Spleen (tissue), 11 donors: ENCODE measurements around the gene DNHD1. TPM values are rescaled to one million over a fixed set of nuclear protein-coding genes. Genes with fewer than 3 reads are reported as not detected.

ENCODE experiments used
- DNase-seq: peaks from one replicate; pipeline ENCODE4 v3.0.0-alpha.2; 2020
- H3K27ac ChIP-seq, 8 donors: fragments of 200-600 bp; sonication (generic) in 7 of 8; 1 replicate in 4 of 8; 2 replicates in 4 of 8; pipeline versions ENCODE4 v1.5.0 to v1.8.0; 2016 to 2021; ENCODE audit warnings: inconsistent platforms in 4 of 8, mild to moderate bottlenecking in 4 of 8, moderate library complexity in 1 of 8
- H3K27me3 ChIP-seq, 7 donors: fragments of 200-600 bp; sonication (generic) in 6 of 7; replicated peaks in 1 of 7; 1 replicate in 4 of 7; 2 replicates in 3 of 7; pipeline versions ENCODE4 v1.5.0 to v1.8.0; 2016 to 2021; ENCODE audit warnings: inconsistent platforms in 3 of 7, mild to moderate bottlenecking in 1 of 7
- H3K36me3 ChIP-seq, 6 donors: fragments of 200-600 bp; sonication (generic) in 5 of 6; 1 replicate in 4 of 6; 2 replicates in 2 of 6; pipeline versions ENCODE4 v1.5.0 to v1.8.0; 2016 to 2021; ENCODE audit warnings: inconsistent platforms in 2 of 6
- H3K4me1 ChIP-seq, 6 donors: fragments of 200-600 bp; sonication (generic) in 5 of 6; 1 replicate in 3 of 6; 2 replicates in 3 of 6; pipeline versions ENCODE4 v1.5.0 to v1.8.0; 2016 to 2021; ENCODE audit warnings: inconsistent platforms in 3 of 6
- H3K4me3 ChIP-seq, 8 donors: fragments of 200-600 bp; sonication (generic) in 7 of 8; 1 replicate in 4 of 8; 2 replicates in 4 of 8; pipeline versions ENCODE4 v1.5.0 to v1.8.0; 2016 to 2021; ENCODE audit warnings: inconsistent platforms in 4 of 8, mild to moderate bottlenecking in 4 of 8, moderate library complexity in 2 of 8
- H3K9me3 ChIP-seq, 8 donors: fragments of 200-600 bp; sonication (generic) in 7 of 8; 1 replicate in 4 of 8; 2 replicates in 4 of 8; pipeline versions ENCODE4 v1.5.0 to v1.8.0; 2016 to 2021; ENCODE audit warnings: inconsistent platforms in 4 of 8
- POLR2A ChIP-seq, 3 donors: fragments of 450-650 bp; IDR thresholded peaks; one replicate each; pipeline ENCODE4 v1.5.1; 2017; ENCODE audit warnings: antibody characterized with exemption in 3 of 3, mild to moderate bottlenecking in 1 of 3
- POLR2AphosphoS5 ChIP-seq, 3 donors: sonication (generic); formaldehyde crosslinking; IDR thresholded peaks; one replicate each; pipeline ENCODE4 v1.5.1; 2017; ENCODE audit warnings: antibody characterized with exemption in 3 of 3
- WGBS, 5 donors: extraction: QIAGEN DNeasy Blood & Tissue Kit in 3 of 5; methylation state at CpG; one replicate each; pipeline versions ENCODE4 v1.1.5 to v1.1.7; 2013 to 2018; 5-methylcytosine and 5-hydroxymethylcytosine counted together
- intact Hi-C: fragments of 100-400 bp; cut with DNase I; formaldehyde crosslinking; loops from one replicate; pipeline ENCODE4 v1.15.0; 2023; ENCODE audit warnings: low total_unique reads
- polyA plus RNA-seq, 3 donors: library from polyadenylated mRNA; stranded (reverse); fragments of 200-250 nt; gene quantifications; one replicate each; pipeline ENCODE4 v1.2.1, GENCODE V29; 2013
- total RNA-seq, 7 donors: library from RNA; depleted of rRNA in 3 of 7; stranded (reverse); fragments of >200 nt in 3 of 7; fragmentation: NEBNext Ultra II Directional in 4 of 7; extraction: Animal tissue kit (Norgen Biotek cat#: 25700) in 4 of 7; gene quantifications; one replicate each; pipeline versions ENCODE4 v1.1.0 to v1.2.1, GENCODE V29; 2016 to 2021
- TF ChIP-seq, protein P1 (sequence below), 11 experiments: fragments of 200-600 bp in 7 of 11; fragments of 450-650 bp in 4 of 11; sonication (generic) in 4 of 11; IDR thresholded peaks in 8 of 11; conservative IDR thresholded peaks in 3 of 11; 1 replicate in 7 of 11; 2 replicates in 4 of 11; pipeline versions ENCODE4 v1.4.0 to v1.8.0; 2016 to 2021; ENCODE audit warnings: antibody characterized with exemption in 11 of 11, inconsistent platforms in 4 of 11, mild to moderate bottlenecking in 1 of 11
- donor health status: healthy with polysubstance abuse.
- donor health status: DM: no; HTN: no; CAD: no; lungs with moderate emphysema.
- donor health status: DM: no; HTN: no; CAD: no.
- donor health status: Bipolar disorder and iron deficiency.
- donor health status: healthy.
- donor health status: DM: no; HTN: no; CAD: no.
- donor health status: DM: yes; HTN: yes; CAD: no.

Gene DNHD1
- total and polyA plus RNA-seq, 10 donors, result 6.0 to 40.7 (median 25.8) TPM

DNA sequence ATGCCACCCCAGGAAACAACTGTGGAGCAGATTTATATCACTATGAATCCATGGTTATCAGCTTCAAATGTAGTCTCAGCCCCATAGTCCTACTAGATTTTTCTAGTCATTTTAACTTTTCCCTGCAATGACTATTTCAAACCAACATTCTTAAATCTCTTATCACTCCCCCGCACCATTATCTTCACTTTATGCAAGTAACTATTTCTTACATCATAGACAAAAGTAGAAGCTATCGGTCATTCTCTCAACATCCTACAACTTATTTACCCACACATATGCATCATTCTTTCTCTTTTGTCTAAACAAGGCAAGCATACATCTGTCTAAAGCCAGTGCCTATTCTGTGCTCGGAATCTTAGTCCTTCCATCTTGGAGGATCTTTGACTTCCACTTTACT lies 11.4 kb upstream of the DNHD1 start:
- TF ChIP-seq POLR2A (IDR thresholded peaks at IDR 0.05) (no peak), POLR2AphosphoS5 (IDR thresholded peaks at IDR 0.05) (no peak)
- TF ChIP-seq, protein P1, sequence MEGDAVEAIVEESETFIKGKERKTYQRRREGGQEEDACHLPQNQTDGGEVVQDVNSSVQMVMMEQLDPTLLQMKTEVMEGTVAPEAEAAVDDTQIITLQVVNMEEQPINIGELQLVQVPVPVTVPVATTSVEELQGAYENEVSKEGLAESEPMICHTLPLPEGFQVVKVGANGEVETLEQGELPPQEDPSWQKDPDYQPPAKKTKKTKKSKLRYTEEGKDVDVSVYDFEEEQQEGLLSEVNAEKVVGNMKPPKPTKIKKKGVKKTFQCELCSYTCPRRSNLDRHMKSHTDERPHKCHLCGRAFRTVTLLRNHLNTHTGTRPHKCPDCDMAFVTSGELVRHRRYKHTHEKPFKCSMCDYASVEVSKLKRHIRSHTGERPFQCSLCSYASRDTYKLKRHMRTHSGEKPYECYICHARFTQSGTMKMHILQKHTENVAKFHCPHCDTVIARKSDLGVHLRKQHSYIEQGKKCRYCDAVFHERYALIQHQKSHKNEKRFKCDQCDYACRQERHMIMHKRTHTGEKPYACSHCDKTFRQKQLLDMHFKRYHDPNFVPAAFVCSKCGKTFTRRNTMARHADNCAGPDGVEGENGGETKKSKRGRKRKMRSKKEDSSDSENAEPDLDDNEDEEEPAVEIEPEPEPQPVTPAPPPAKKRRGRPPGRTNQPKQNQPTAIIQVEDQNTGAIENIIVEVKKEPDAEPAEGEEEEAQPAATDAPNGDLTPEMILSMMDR (IDR thresholded peaks at IDR 0.05 in 8 of 11, conservative IDR thresholded peaks at IDR 0.05 in 3 of 11), result no peak
- Histone ChIP-seq H3K27me3 (no peaks in the 10 kb centered on the region), H3K36me3 (peaks cover 0 to 85% (median 43%) of the 10 kb centered on the region in 6 donors), H3K4me3 (no peak overlapping the region), H3K27ac (no peak overlapping the region), H3K9me3 (no peaks in the 10 kb centered on the region), H3K4me1 (peaks cover 16 to 67% (median 35%) of the 10 kb centered on the region in 6 donors)
- intact Hi-C loops, result no loop called here
- 83 to 96% (median 95%) methylated on average over 3 of the region's 3 CpGs for WGBS, 5 donors
- no peak for DNase-seq

DNA sequence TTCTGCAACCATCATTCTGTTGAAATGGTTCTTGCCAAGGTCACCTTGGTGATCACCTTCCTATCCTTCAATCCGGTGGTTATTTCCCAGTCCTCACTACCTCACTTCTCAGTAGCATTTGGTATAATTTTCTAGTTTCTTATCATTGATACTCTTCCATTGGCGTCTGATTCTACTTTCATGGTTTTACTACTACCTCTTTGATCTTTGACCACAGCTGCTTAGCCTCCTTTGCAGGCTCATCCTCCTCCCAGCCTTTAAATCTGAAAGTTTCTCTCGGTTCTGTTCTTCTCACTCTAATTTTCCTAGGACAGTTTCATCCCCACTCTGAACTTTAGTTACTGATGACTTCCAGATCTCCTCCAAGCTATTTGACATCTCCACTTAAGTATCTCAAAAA lies 10.8 kb upstream of the DNHD1 start:
- TF ChIP-seq POLR2A (IDR thresholded peaks at IDR 0.05), result no peak
- no peak for TF ChIP-seq POLR2AphosphoS5 (IDR thresholded peaks at IDR 0.05)
- TF ChIP-seq, protein P1 (IDR thresholded peaks at IDR 0.05 in 8 of 11, conservative IDR thresholded peaks at IDR 0.05 in 3 of 11), result no peak
- DNase-seq, result no peak
- peaks cover 15 to 63% (median 33%) of the 10 kb centered on the region in 6 donors for H3K4me1 ChIP-seq
- H3K36me3 ChIP-seq, result peaks cover 0 to 91% (median 43%) of the 10 kb centered on the region in 6 donors
- no peaks in the 10 kb centered on the region for H3K9me3 ChIP-seq
- WGBS, 5 donors, result 71 to 86% (median 82%) methylated on average over 3 of the region's 3 CpGs
- H3K27me3 ChIP-seq, result no peaks in the 10 kb centered on the region
- H3K4me3 ChIP-seq, result no peak overlapping the region
- H3K27ac ChIP-seq, result peak overlapping the region in 6 of 8 donors; percentile 17 to 73 (median 34)
- intact Hi-C loops, result no loop called here

DNA sequence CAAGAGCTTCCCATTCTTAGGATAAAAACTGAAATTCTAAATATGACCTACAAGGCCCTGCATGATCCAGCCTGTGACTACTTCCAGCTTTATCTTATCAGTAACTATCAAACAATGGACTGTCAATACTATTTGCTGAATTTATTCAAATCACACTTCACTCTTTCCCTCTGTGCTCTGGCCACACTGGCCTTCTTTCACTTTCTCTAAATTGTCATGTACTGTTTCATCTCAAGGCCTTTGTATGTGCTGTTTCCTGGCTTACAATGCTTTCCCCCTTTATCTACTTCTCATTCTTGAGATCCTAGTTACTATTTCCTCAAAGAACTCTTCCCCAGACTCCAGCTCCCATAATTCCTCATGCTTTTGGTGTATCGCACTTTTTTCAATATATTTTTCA lies 10.1 kb upstream of the DNHD1 start:
- Histone ChIP-seq H3K4me3 (no peak overlapping the region), H3K9me3 (no peaks in the 10 kb centered on the region), H3K36me3 (peaks cover 0 to 97% (median 45%) of the 10 kb centered on the region in 6 donors), H3K27me3 (no peaks in the 10 kb centered on the region), H3K4me1 (peaks cover 14 to 59% (median 29%) of the 10 kb centered on the region in 6 donors), H3K27ac (peak overlapping the region in 7 of 8 donors; percentile 17 to 73 (median 26))
- DNase-seq, result no peak
- intact Hi-C loops, result no loop called here
- TF ChIP-seq, protein P1 (IDR thresholded peaks at IDR 0.05 in 8 of 11, conservative IDR thresholded peaks at IDR 0.05 in 3 of 11), result no peak
- TF ChIP-seq POLR2AphosphoS5 (IDR thresholded peaks at IDR 0.05), result no peak
- TF ChIP-seq POLR2A (IDR thresholded peaks at IDR 0.05), result no peak
- 71 to 93% (median 82%) methylated on average over 1 of the region's 1 CpG for WGBS, 5 donors

DNA sequence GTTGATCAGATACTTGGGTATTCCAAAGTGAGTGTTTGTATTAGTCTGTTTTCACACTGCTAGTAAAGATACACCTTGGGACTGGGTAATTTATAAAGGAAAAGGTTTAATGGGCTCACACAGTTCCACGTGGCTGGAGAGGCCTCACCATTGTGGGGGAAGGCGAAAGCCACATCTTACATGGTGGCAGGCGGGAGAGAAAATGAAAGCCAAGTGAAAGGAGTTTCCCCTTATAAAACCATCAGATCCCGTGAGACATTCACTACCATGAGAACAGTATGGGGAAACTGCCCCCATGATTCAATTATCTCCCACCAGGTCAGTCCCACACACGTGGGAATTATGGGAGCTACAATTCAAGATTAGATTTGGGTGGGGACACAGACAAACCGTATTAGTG lies 8.7 kb upstream of the DNHD1 start:
- H3K27ac ChIP-seq, result no peak overlapping the region
- H3K36me3 ChIP-seq, result peaks cover 0 to 99% (median 42%) of the 10 kb centered on the region in 6 donors
- H3K9me3 ChIP-seq, result no peaks in the 10 kb centered on the region
- WGBS, 5 donors, result 74 to 95% (median 86%) methylated on average over 6 of the region's 6 CpGs
- peaks cover 3 to 45% (median 15%) of the 10 kb centered on the region in 6 donors for H3K4me1 ChIP-seq
- no peaks in the 10 kb centered on the region for H3K27me3 ChIP-seq
- no peak for DNase-seq
- intact Hi-C loops, result no loop called here
- H3K4me3 ChIP-seq, result no peak overlapping the region
- TF ChIP-seq POLR2AphosphoS5 (IDR thresholded peaks at IDR 0.05) (no peak), POLR2A (IDR thresholded peaks at IDR 0.05) (no peak)
- TF ChIP-seq, protein P1 (IDR thresholded peaks at IDR 0.05 in 8 of 11, conservative IDR thresholded peaks at IDR 0.05 in 3 of 11), result no peak
